Sigmoid colon (tissue), 3 donors: ENCODE results near the gene SEMA3B.

Experiments used
- POLR2A ChIP-seq, 2 donors: fragments of 450-650 bp; IDR thresholded peaks; one replicate each; pipeline ENCODE4 v1.6.1; 2016; ENCODE audit warnings: antibody characterized with exemption in 2 of 2, mild to moderate bottlenecking in 2 of 2, moderate library complexity in 2 of 2
- TF ChIP-seq, protein P1 (sequence below), 4 experiments: fragments of 450-650 bp in 3 of 4; fragments of 200-600 bp in 1 of 4; IDR thresholded peaks; one replicate each; pipeline ENCODE4 v1.5.1; 2016 to 2019; ENCODE audit warnings: antibody characterized with exemption in 4 of 4, mild to moderate bottlenecking in 3 of 4, moderate library complexity in 2 of 4

DNA sequence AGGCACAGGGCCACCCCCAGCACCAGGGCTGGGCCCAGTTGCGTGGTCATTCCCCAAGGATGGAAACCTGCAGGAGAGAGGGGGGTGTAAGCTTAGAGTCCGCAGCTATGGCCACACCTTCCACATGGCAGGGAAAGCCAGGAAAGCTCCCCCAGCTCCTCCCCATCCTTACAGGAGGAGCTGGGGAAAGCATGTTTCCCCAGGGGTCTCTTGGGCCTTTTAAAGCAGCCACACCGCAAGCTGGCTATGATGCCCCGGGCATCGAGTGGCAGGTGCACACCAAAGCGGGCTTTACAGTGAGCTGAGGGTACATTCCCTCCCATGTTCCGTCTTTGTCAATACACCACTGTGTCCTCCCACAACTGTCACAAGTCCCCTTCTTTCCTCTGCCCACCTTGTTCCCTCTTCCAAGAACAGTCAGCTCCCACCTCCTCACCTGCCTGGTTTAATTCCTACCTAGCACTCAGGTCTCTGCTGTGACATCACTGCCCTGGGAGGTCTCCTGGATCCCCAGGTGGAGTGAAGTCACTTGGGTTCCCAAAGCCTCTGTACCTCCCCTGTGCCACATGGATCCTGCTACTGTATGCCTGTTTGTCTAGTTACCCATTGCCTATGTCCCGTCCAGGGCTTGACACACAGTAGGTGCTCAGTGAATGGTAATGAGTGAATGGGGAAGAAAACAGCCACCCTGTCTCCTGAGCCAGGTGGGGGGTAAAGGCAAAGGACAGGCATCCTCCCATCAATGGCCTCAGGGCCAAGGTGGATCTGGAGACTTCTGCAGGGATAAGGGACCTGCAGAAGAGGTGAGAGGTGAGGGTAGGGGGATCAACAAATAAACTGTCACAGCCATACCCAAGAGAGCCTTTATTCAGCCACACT, 26.8 kb downstream of the SEMA3B start:
- TF ChIP-seq, protein P1, sequence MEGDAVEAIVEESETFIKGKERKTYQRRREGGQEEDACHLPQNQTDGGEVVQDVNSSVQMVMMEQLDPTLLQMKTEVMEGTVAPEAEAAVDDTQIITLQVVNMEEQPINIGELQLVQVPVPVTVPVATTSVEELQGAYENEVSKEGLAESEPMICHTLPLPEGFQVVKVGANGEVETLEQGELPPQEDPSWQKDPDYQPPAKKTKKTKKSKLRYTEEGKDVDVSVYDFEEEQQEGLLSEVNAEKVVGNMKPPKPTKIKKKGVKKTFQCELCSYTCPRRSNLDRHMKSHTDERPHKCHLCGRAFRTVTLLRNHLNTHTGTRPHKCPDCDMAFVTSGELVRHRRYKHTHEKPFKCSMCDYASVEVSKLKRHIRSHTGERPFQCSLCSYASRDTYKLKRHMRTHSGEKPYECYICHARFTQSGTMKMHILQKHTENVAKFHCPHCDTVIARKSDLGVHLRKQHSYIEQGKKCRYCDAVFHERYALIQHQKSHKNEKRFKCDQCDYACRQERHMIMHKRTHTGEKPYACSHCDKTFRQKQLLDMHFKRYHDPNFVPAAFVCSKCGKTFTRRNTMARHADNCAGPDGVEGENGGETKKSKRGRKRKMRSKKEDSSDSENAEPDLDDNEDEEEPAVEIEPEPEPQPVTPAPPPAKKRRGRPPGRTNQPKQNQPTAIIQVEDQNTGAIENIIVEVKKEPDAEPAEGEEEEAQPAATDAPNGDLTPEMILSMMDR (IDR thresholded peaks at IDR 0.05): no peak
- TF ChIP-seq POLR2A (IDR thresholded peaks at IDR 0.05): no peak
